Endothelial cell of umbilical vein (primary cell): ENCODE measurements around the gene PIBF1. TPM values are rescaled to one million over a fixed set of nuclear protein-coding genes. Genes with fewer than 3 reads are reported as not detected.

ENCODE experiments used
- BruUV-seq: library from RNA; stranded (reverse); fragments of 400-500 nt; replicated peaks from 2 replicates; lab custom pipeline; 2021; lab: Mats Ljungman, UMichigan
- CTCF ChIA-PET: fragments of 300-600, 350-600 bp; sonication (Branson Sonifier 250); formaldehyde crosslinking; loops from one replicate; lab custom pipeline; 2021; ENCODE audit warnings: antibody characterized with exemption, inconsistent platforms; lab: Charles Lee
- POLR2A ChIA-PET: fragments of 300-600, 350-600 bp; sonication (Branson Sonifier 250); formaldehyde crosslinking; loops from one replicate; lab custom pipeline; 2021; ENCODE audit warnings: antibody characterized with exemption, inconsistent platforms; lab: Charles Lee
- DNase-seq: peaks from one replicate; pipeline ENCODE4 v3.0.0-alpha.2; 2011; ENCODE audit warnings: low read depth, low spot score
- FAIRE-seq: peaks from 2 replicates; lab custom pipeline; 2011; peaks lifted over from hg19 to GRCh38; lab: Jason Lieb, UNC
- H2AFZ ChIP-seq: 2 replicates; pipeline ENCODE4 v1.6.0; 2012; ENCODE audit warnings: low read depth, low read length, control low read depth, inconsistent platforms
- H3K27ac ChIP-seq: 2 replicates; pipeline ENCODE4 v1.5.1; 2011; ENCODE audit warnings: low read depth, mild to moderate bottlenecking, control low read depth, low read length, moderate library complexity; ENCODE audit not compliant: insufficient read depth
- H3K27me3 ChIP-seq, 2 experiments: 2 replicates each; pipeline versions ENCODE4 v1.6.0 to v1.6.1; 2011; ENCODE audit warnings: low read length in 2 of 2, mixed read lengths in 1 of 2; ENCODE audit not compliant: control insufficient read depth in 2 of 2, insufficient read depth in 2 of 2
- H3K36me3 ChIP-seq, 2 experiments: 2 replicates in 1 of 2; 3 replicates in 1 of 2; pipeline ENCODE4 v1.5.1; 2011; ENCODE audit warnings: low read length in 2 of 2, mild to moderate bottlenecking in 1 of 2, moderate library complexity in 1 of 2; ENCODE audit not compliant: control insufficient read depth in 2 of 2, insufficient read depth in 2 of 2; ENCODE audit errors: extremely low read depth in 1 of 2
- H3K4me1 ChIP-seq: 3 replicates; pipeline ENCODE4 v1.5.1; 2011; ENCODE audit warnings: mild to moderate bottlenecking, low read length; ENCODE audit not compliant: control insufficient read depth, insufficient read depth; ENCODE audit errors: extremely low read depth
- H3K4me2 ChIP-seq: 2 replicates; pipeline ENCODE4 v1.6.1; 2011; ENCODE audit warnings: low read length, control low read depth, mixed read lengths; ENCODE audit not compliant: insufficient read depth
- H3K4me3 ChIP-seq, 3 experiments: fragments of 200-600 bp in 1 of 3; sonication (generic), shearing (Covaris generic) in 1 of 3; replicated peaks in 1 of 3; 2 replicates each; pipeline ENCODE4 v1.5.1; 2011 to 2016; ENCODE audit warnings: control low read depth in 3 of 3, low read length in 3 of 3, mild to moderate bottlenecking in 2 of 3, inconsistent platforms in 1 of 3, low read depth in 1 of 3, moderate library complexity in 1 of 3; ENCODE audit not compliant: insufficient read depth in 1 of 3
- H3K79me2 ChIP-seq: 2 replicates; pipeline ENCODE4 v1.6.0; 2012; ENCODE audit warnings: low read length, inconsistent platforms; ENCODE audit not compliant: control insufficient read depth, insufficient read depth
- H3K9ac ChIP-seq: replicated peaks from 2 replicates; pipeline ENCODE3; 2011; ENCODE audit warnings: low read length, control low read depth; ENCODE audit not compliant: insufficient read depth; ENCODE audit errors: extremely low read depth
- H3K9me1 ChIP-seq: replicated peaks from 3 replicates; pipeline ENCODE4 v1.6.0; 2011; ENCODE audit warnings: mild to moderate bottlenecking, low read length; ENCODE audit not compliant: control insufficient read depth, insufficient read depth; ENCODE audit errors: extremely low read depth
- H3K9me3 ChIP-seq: replicated peaks from 2 replicates; pipeline ENCODE4 v1.5.1; 2012; ENCODE audit warnings: low read length, inconsistent platforms; ENCODE audit not compliant: control insufficient read depth, insufficient read depth
- H4K20me1 ChIP-seq: replicated peaks from 2 replicates; pipeline ENCODE3; 2011; ENCODE audit warnings: mild to moderate bottlenecking, low read length; ENCODE audit not compliant: control insufficient read depth, insufficient read depth; ENCODE audit errors: extremely low read depth
- EZH2 ChIP-seq: IDR thresholded peaks from 2 replicates; pipeline ENCODE4 v1.6.1; 2012; ENCODE audit warnings: borderline replicate concordance, low read depth, mild to moderate bottlenecking, moderate library complexity, low read length, inconsistent platforms; ENCODE audit not compliant: severe bottlenecking
- FOS ChIP-seq: IDR thresholded peaks from 2 replicates; pipeline ENCODE4 v1.6.1; 2011; ENCODE audit warnings: mild to moderate bottlenecking, low read length, moderate library complexity, borderline replicate concordance; ENCODE audit not compliant: insufficient read depth
- GATA2 ChIP-seq: IDR thresholded peaks from 2 replicates; pipeline ENCODE4 v1.7.0; 2011; ENCODE audit warnings: low read depth, mild to moderate bottlenecking, moderate library complexity, mixed read lengths, low read length; ENCODE audit not compliant: insufficient read length, insufficient read depth
- JUN ChIP-seq: IDR thresholded peaks from 2 replicates; pipeline ENCODE4 v1.6.1; 2011; ENCODE audit warnings: borderline replicate concordance, low read depth; ENCODE audit not compliant: insufficient read length, insufficient read depth
- MYC ChIP-seq: IDR thresholded peaks from one replicate; pipeline ENCODE4 v1.6.1; 2011; ENCODE audit warnings: mild to moderate bottlenecking, low read depth, low read length
- POLR2A ChIP-seq: IDR thresholded peaks from 2 replicates; pipeline ENCODE4 v1.6.1; 2012; ENCODE audit warnings: low read depth, mild to moderate bottlenecking, control low read depth, low read length
- POLR2AphosphoS5 ChIP-seq: IDR thresholded peaks from 2 replicates; pipeline ENCODE4 v1.6.1; 2012; ENCODE audit warnings: low read depth, mild to moderate bottlenecking, control low read depth, low read length, moderate library complexity; ENCODE audit not compliant: insufficient read depth
- dilution Hi-C: fragments of 300-500 bp; cut with MboI; formaldehyde crosslinking; loops from one replicate; pipeline ENCODE4 v1.15.0; 2019; ENCODE audit warnings: low sequenced_read_pairs; ENCODE audit not compliant: extremely low pct_ligation_motif_present
- intact Hi-C: fragments of 100-400 bp; cut with micrococcal nuclease; formaldehyde crosslinking; loops from one replicate; pipeline ENCODE4 v1.10.0; 2022
- polyA plus RNA-seq, 4 experiments: library from polyadenylated mRNA; depleted of rRNA in 3 of 4; stranded (reverse) in 3 of 4; unstranded in 1 of 4; fragments of >200 nt; gene quantifications; 2 replicates each; pipeline versions ENCODE4 v1.2.1 to v1.2.3, GENCODE V29; 2011 to 2012; ENCODE audit warnings: missing spikeins in 1 of 4
- total RNA-seq: library from RNA; stranded (reverse); gene quantifications from 2 replicates; pipeline ENCODE4 v1.2.3, GENCODE V29; 2021
- TF ChIP-seq, protein P1 (sequence below), 2 donors: IDR thresholded peaks; 1 replicate in 1 of 2; 2 replicates in 1 of 2; pipeline ENCODE4 v1.5.1; 2011; ENCODE audit warnings: low read length in 2 of 2, mild to moderate bottlenecking in 2 of 2, moderate library complexity in 2 of 2, control low read depth in 1 of 2, inconsistent platforms in 1 of 2, low read depth in 1 of 2; ENCODE audit not compliant: insufficient read depth in 1 of 2; ENCODE audit errors: extremely low read depth in 1 of 2
- TF ChIP-seq, protein P2 (sequence below): IDR thresholded peaks from 2 replicates; pipeline ENCODE4 v1.6.1; 2011; ENCODE audit not compliant: insufficient read depth, insufficient read length

Gene PIBF1
- total and polyA plus RNA-seq, 2 donors (not counting 3 experiments of a cell fraction or from before 2014, with no cell fraction given), result 1.4 to 18.4 TPM

DNA sequence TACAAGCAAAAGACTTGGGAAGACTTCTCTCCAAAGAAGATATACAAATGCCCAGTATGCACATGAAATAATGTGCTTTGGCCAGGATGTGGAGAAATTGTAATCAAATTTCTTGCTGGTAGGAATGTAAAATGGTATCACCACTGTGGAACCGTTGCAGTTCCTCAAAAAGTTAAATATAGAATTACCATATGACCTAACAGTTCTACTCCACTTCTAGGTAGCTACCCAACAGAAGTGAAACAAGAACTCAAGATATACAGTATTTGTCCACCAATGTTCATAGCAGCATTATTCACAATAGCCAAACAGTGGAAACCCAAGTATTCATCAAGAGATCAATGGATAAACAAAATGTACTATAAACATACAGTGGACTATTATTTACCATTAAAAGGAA is 181.8 kb downstream of the PIBF1 start:
- TF ChIP-seq POLR2A, result no peak
- no peak for TF ChIP-seq EZH2
- TF ChIP-seq, protein P1, sequence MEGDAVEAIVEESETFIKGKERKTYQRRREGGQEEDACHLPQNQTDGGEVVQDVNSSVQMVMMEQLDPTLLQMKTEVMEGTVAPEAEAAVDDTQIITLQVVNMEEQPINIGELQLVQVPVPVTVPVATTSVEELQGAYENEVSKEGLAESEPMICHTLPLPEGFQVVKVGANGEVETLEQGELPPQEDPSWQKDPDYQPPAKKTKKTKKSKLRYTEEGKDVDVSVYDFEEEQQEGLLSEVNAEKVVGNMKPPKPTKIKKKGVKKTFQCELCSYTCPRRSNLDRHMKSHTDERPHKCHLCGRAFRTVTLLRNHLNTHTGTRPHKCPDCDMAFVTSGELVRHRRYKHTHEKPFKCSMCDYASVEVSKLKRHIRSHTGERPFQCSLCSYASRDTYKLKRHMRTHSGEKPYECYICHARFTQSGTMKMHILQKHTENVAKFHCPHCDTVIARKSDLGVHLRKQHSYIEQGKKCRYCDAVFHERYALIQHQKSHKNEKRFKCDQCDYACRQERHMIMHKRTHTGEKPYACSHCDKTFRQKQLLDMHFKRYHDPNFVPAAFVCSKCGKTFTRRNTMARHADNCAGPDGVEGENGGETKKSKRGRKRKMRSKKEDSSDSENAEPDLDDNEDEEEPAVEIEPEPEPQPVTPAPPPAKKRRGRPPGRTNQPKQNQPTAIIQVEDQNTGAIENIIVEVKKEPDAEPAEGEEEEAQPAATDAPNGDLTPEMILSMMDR (IDR thresholded peaks at IDR 0.05; ENCODE audit: extremely low read depth in 1 of 2, insufficient read depth in 1 of 2, low read depth in 1 of 2, low read length in 2 of 2), result no peak
- TF ChIP-seq JUN, result no peak
- no peak for TF ChIP-seq MYC
- TF ChIP-seq FOS, result no peak
- TF ChIP-seq, protein P2, sequence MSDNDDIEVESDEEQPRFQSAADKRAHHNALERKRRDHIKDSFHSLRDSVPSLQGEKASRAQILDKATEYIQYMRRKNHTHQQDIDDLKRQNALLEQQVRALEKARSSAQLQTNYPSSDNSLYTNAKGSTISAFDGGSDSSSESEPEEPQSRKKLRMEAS, result no peak
- no peak for TF ChIP-seq POLR2AphosphoS5
- no peak for TF ChIP-seq GATA2
- no peak overlapping the region for H2AFZ ChIP-seq
- H3K9me1 ChIP-seq, result no peaks in the 10 kb centered on the region
- H3K27ac ChIP-seq, result no peak overlapping the region
- ChIA-PET CTCF (no interaction called here), POLR2A (interaction anchor here (0.6 kb wide), 1 partner anchor 467 kb away, joined by 4 read pairs; no protein-coding TSS in a partner anchor)
- intact Hi-C loops, result no loop called here
- no peak overlapping the region for H3K9ac ChIP-seq
- no peak overlapping the region for H3K4me3 ChIP-seq
- no peaks in the 10 kb centered on the region for H3K27me3 ChIP-seq
- H3K36me3 ChIP-seq, result peaks cover 0 to 4% of the 10 kb centered on the region in 2 experiments
- DNase-seq (no peak), FAIRE-seq (no peak)
- dilution Hi-C loops, result no loop called here
- no TSS peak for BruUV-seq
- H3K4me1 ChIP-seq, result peaks cover 3% of the 10 kb centered on the region
- H3K9me3 ChIP-seq, result no peaks in the 10 kb centered on the region
- H3K79me2 ChIP-seq, result no peaks in the 10 kb centered on the region
- no peak overlapping the region for H3K4me2 ChIP-seq
- no peaks in the 10 kb centered on the region for H4K20me1 ChIP-seq
